ENCODE results near the gene FBH1.
"Not testable (repeated sequence)": the region's sequence is repeated elsewhere in the genome, so short reads cannot be mapped to it uniquely, and the experiment has no call there.

The FBH1 gene

GRCh38 chr10:5876181-5876768 is 13.8 kb upstream of the FBH1 start:
- no peak for DNase-seq

GRCh38 chr10:5877041-5877440 is 13.0 kb upstream of the FBH1 start:
- DNase-seq = not testable (repeated sequence)

- no peak for DNase-seq
Measured at GRCh38 chr10:5882961-5883360, 7.1 kb upstream of the FBH1 start.

GRCh38 chr10:5885619-5886018 is 4.4 kb upstream of the FBH1 start:
- DNase-seq = no peak

- no peak for DNase-seq
Measured at GRCh38 chr10:5887029-5887428, 3.0 kb upstream of the FBH1 start.

GRCh38 chr10:5887641-5888040 is 2.4 kb upstream of the FBH1 start:
- no peak for DNase-seq

- DNase-seq = no peak
Measured at GRCh38 chr10:5888351-5888750, 1.7 kb upstream of the FBH1 start.

GRCh38 chr10:5888843-5889623 is 1.0 kb upstream of the FBH1 start:
- DNase-seq = peak; percentile 23 to 42 (median 30)

GRCh38 chr10:5890452-5890915 is 441 bp downstream of the FBH1 start:
- peak in 1 of 4 experiments; percentile 28 for DNase-seq

- DNase-seq = no peak
Measured at GRCh38 chr10:5891009-5891408, 966 bp downstream of the FBH1 start.

- peak in 1 of 4 experiments; percentile 5 for DNase-seq
Measured at GRCh38 chr10:5892007-5892406, 2.0 kb downstream of the FBH1 start.

- no peak for DNase-seq
Measured at GRCh38 chr10:5893321-5893720, 3.3 kb downstream of the FBH1 start.

- DNase-seq = no peak
Measured at GRCh38 chr10:5894403-5894802, 4.4 kb downstream of the FBH1 start.

- no peak for DNase-seq
Measured at GRCh38 chr10:5894873-5895272, 4.8 kb downstream of the FBH1 start.

GRCh38 chr10:5895365-5895764 is 5.3 kb downstream of the FBH1 start:
- no peak for DNase-seq

GRCh38 chr10:5895804-5896203 is 5.8 kb downstream of the FBH1 start:
- DNase-seq = peak in 1 of 4 experiments; percentile 4

- no peak for DNase-seq
Measured at GRCh38 chr10:5896208-5897052, 6.4 kb downstream of the FBH1 start.

- DNase-seq = no peak
Measured at GRCh38 chr10:5897053-5897340, 7.0 kb downstream of the FBH1 start.

GRCh38 chr10:5897504-5897903 is 7.5 kb downstream of the FBH1 start:
- DNase-seq = no peak

- DNase-seq = no peak
Measured at GRCh38 chr10:5898163-5898562, 8.1 kb downstream of the FBH1 start.

- no peak for DNase-seq
Measured at GRCh38 chr10:5900247-5900646, 10.2 kb downstream of the FBH1 start.

GRCh38 chr10:5902511-5903274 is 12.7 kb downstream of the FBH1 start:
- DNase-seq = no peak

GRCh38 chr10:5903563-5903962 is 13.5 kb downstream of the FBH1 start:
- no peak for DNase-seq

All from activated CD4-positive, CD25-positive, alpha-beta regulatory T cell (primary cell).